ENCODE measurements around the gene PEX11B. TPM values are rescaled to one million over a fixed set of nuclear protein-coding genes. Genes with fewer than 3 reads are reported as not detected.

PEX11B gene
- total RNA-seq, 1 experiment from 2014 or later: 22.4 TPM

DNA sequence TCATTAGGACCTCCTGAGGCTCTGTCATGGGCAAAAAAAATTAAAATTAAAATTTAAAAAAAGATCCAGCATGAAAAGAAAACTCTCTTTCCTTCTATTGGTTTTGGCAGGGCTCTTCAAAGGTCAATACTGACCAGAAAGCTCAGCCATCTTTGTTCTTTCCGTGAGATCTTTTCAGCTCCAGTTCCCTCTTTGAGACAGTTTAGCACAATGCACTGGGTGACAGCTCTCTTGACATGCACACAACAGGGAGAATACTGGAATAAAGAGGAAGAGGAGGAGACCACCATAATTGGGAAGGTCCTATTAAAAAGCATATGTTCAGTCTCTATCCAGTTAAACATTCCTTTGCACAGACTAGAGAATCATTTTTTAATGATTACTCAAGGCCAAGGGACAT lies 33.0 kb upstream of the PEX11B start:
- POLR2A ChIA-PET (ENCODE audit: low non-redundant PET): no interaction called here
- CTCF ChIA-PET: no interaction called here
- H3K36me3 ChIP-seq (ENCODE audit: insufficient read depth, low read length, poor library complexity, severe bottlenecking): peaks cover 12% of the 10 kb centered on the region
- intact Hi-C loops (cut with micrococcal nuclease; ENCODE audit: unreplicated experiment): loop anchor here (1.0 kb wide), 1 partner anchor 17 kb away; no protein-coding TSS in a partner anchor
- no peak overlapping the region for H3K27ac ChIP-seq (ENCODE audit: low read depth, low read length, poor library complexity, severe bottlenecking)
- no peak overlapping the region for H3K4me3 ChIP-seq (ENCODE audit: low read depth, low read length, poor library complexity, severe bottlenecking)
- peaks cover 25% of the 10 kb centered on the region for H3K4me1 ChIP-seq (ENCODE audit: insufficient read depth, low read length, poor library complexity, severe bottlenecking)
- no TSS peak for BruUV-seq (replicated peaks)
- H3K27me3 ChIP-seq (replicated peaks; ENCODE audit: insufficient read depth, low read depth, low read length, poor library complexity): no peaks in the 10 kb centered on the region
- TF ChIP-seq, protein P1, sequence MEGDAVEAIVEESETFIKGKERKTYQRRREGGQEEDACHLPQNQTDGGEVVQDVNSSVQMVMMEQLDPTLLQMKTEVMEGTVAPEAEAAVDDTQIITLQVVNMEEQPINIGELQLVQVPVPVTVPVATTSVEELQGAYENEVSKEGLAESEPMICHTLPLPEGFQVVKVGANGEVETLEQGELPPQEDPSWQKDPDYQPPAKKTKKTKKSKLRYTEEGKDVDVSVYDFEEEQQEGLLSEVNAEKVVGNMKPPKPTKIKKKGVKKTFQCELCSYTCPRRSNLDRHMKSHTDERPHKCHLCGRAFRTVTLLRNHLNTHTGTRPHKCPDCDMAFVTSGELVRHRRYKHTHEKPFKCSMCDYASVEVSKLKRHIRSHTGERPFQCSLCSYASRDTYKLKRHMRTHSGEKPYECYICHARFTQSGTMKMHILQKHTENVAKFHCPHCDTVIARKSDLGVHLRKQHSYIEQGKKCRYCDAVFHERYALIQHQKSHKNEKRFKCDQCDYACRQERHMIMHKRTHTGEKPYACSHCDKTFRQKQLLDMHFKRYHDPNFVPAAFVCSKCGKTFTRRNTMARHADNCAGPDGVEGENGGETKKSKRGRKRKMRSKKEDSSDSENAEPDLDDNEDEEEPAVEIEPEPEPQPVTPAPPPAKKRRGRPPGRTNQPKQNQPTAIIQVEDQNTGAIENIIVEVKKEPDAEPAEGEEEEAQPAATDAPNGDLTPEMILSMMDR (conservative IDR thresholded peaks at IDR 0.05; ENCODE audit: low read depth, low read length): no peak
- no peak for TF ChIP-seq EZH2 (IDR thresholded peaks at IDR 0.05; ENCODE audit: borderline replicate concordance, low read depth, low read length, poor library complexity, severe bottlenecking)
- DNase-seq (ENCODE audit: low spot score): no peak
- H3K9me3 ChIP-seq (ENCODE audit: low read depth, low read length, poor library complexity, severe bottlenecking): no peaks in the 10 kb centered on the region

DNA sequence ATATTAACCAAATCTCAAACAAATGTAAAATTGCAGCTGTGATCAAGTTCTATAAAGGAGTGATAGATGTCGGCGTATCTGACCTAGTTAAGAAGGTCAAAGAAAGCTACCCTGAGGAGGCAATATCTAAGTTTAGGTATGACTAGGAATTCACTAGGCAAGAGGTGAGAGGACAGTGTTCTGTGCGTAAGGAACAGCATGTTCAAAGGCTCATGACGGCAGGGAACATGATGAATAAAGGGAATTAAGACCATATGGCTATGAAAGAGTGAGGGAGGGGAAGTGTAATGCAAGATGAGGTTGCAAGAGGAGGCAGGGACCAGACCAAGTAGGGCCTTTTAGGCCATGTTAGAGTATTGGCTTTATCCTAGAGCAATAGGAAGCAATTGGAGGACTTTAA lies 30.7 kb upstream of the PEX11B start:
- no peak for TF ChIP-seq EZH2 (IDR thresholded peaks at IDR 0.05; ENCODE audit: borderline replicate concordance, low read depth, low read length, poor library complexity, severe bottlenecking)
- peaks cover 14% of the 10 kb centered on the region for H3K36me3 ChIP-seq (ENCODE audit: insufficient read depth, low read length, poor library complexity, severe bottlenecking)
- no peak for DNase-seq (ENCODE audit: low spot score)
- H3K4me3 ChIP-seq (ENCODE audit: low read depth, low read length, poor library complexity, severe bottlenecking): no peak overlapping the region
- intact Hi-C loops (cut with micrococcal nuclease; ENCODE audit: unreplicated experiment): no loop called here
- POLR2A ChIA-PET (ENCODE audit: low non-redundant PET): no interaction called here
- no peaks in the 10 kb centered on the region for H3K27me3 ChIP-seq (replicated peaks; ENCODE audit: insufficient read depth, low read depth, low read length, poor library complexity)
- no peaks in the 10 kb centered on the region for H3K9me3 ChIP-seq (ENCODE audit: low read depth, low read length, poor library complexity, severe bottlenecking)
- no TSS peak for BruUV-seq (replicated peaks)
- H3K27ac ChIP-seq (ENCODE audit: low read depth, low read length, poor library complexity, severe bottlenecking): no peak overlapping the region
- H3K4me1 ChIP-seq (ENCODE audit: insufficient read depth, low read length, poor library complexity, severe bottlenecking): peaks cover 2% of the 10 kb centered on the region
- CTCF ChIA-PET: no interaction called here

DNA sequence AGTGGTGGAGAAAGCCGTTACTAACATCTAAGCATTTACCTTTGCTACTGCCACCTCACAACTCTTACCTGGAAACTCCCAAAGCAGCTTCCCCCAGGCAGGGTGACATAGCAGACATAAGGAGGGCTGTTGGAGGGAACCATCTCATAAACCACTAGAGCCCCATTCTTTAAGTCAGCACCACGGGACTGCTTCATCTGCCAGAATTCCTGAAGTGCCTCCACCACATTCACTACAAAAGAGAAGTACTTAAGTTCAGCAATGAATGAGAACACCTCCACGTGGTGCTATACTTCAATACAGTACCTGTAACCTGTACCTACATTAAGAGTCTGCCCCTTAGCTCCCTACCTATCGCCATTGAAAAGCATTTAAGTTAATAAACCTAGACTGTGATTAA lies 29.0 kb upstream of the PEX11B start:
- no peak overlapping the region for H3K4me3 ChIP-seq (ENCODE audit: low read depth, low read length, poor library complexity, severe bottlenecking)
- H3K36me3 ChIP-seq (ENCODE audit: insufficient read depth, low read length, poor library complexity, severe bottlenecking): peaks cover 14% of the 10 kb centered on the region
- POLR2A ChIA-PET (ENCODE audit: low non-redundant PET): no interaction called here
- H3K4me1 ChIP-seq (ENCODE audit: insufficient read depth, low read length, poor library complexity, severe bottlenecking): no peaks in the 10 kb centered on the region
- intact Hi-C loops (cut with micrococcal nuclease; ENCODE audit: unreplicated experiment): no loop called here
- no peak for DNase-seq (ENCODE audit: low spot score)
- TF ChIP-seq, protein P1 (conservative IDR thresholded peaks at IDR 0.05; ENCODE audit: low read depth, low read length): no peak
- TF ChIP-seq EZH2 (IDR thresholded peaks at IDR 0.05; ENCODE audit: borderline replicate concordance, low read depth, low read length, poor library complexity, severe bottlenecking): no peak
- no peaks in the 10 kb centered on the region for H3K9me3 ChIP-seq (ENCODE audit: low read depth, low read length, poor library complexity, severe bottlenecking)
- H3K27me3 ChIP-seq (replicated peaks; ENCODE audit: insufficient read depth, low read depth, low read length, poor library complexity): no peaks in the 10 kb centered on the region
- CTCF ChIA-PET: no interaction called here
- BruUV-seq (replicated peaks): no TSS peak
- H3K27ac ChIP-seq (ENCODE audit: low read depth, low read length, poor library complexity, severe bottlenecking): no peak overlapping the region

DNA sequence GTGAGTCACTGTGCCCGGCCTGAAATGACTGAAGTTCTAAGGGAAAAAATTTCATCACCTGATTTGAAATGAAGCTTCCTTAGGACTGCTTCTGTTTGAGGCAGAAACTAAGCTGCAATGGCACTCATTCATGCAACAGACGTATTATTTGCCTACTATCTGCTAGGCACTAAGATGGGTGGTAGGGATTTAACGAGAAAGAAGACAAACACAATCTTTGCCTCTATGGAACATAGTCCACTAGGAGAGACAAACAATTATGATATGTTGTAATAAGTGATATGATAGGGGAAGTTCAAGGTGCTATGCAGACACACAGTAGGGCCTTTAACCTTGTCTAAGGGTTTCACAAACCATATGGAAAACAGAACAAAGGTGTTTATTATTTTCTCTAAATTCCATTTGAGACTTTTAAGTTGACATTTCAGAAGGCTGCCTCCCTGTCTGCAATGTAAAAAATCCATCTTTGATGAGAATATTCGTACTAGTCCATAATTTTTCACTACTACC lies 28.0 kb upstream of the PEX11B start:
- CTCF ChIA-PET: no interaction called here
- no peak for TF ChIP-seq EZH2 (IDR thresholded peaks at IDR 0.05; ENCODE audit: borderline replicate concordance, low read depth, low read length, poor library complexity, severe bottlenecking)
- TF ChIP-seq, protein P1 (conservative IDR thresholded peaks at IDR 0.05; ENCODE audit: low read depth, low read length): no peak
- TSS peak; percentile 11 for BruUV-seq (replicated peaks)
- H3K36me3 ChIP-seq (ENCODE audit: insufficient read depth, low read length, poor library complexity, severe bottlenecking): peaks cover 16% of the 10 kb centered on the region
- no peak overlapping the region for H3K27ac ChIP-seq (ENCODE audit: low read depth, low read length, poor library complexity, severe bottlenecking)
- intact Hi-C loops (cut with micrococcal nuclease; ENCODE audit: unreplicated experiment): no loop called here
- no peaks in the 10 kb centered on the region for H3K27me3 ChIP-seq (replicated peaks; ENCODE audit: insufficient read depth, low read depth, low read length, poor library complexity)
- POLR2A ChIA-PET (ENCODE audit: low non-redundant PET): no interaction called here
- no peak overlapping the region for H3K4me3 ChIP-seq (ENCODE audit: low read depth, low read length, poor library complexity, severe bottlenecking)
- no peaks in the 10 kb centered on the region for H3K4me1 ChIP-seq (ENCODE audit: insufficient read depth, low read length, poor library complexity, severe bottlenecking)
- no peaks in the 10 kb centered on the region for H3K9me3 ChIP-seq (ENCODE audit: low read depth, low read length, poor library complexity, severe bottlenecking)
- no peak for DNase-seq (ENCODE audit: low spot score)
